ENCODE measurements around the gene MBOAT1. TPM values are rescaled to one million over a fixed set of nuclear protein-coding genes. Genes with fewer than 3 reads are reported as not detected.

Gene MBOAT1
- total RNA-seq, 1 donor from 2014 or later, result 0.72 TPM

GRCh38 chr6:20105838-20106237 lies 106.4 kb downstream of the MBOAT1 start:
- no peak for DNase-seq (ENCODE audit: low spot score)

DNA sequence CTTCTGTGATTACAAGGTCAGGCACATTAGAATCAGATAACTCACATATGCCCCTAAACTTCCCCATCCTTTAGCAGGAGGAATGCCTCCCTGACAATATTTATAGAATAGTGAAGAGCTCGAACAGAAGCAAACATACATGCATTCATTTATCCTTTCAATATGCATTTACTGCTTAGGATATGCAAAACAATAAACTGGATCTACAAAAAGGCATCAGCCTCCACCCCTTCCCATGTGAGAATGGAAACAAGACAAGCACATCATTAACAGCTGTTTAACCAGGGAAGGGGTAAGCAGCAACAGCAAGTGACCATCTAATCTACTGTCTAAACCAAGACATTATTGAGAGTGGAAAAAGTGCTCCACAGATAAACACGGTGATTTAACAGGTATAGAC lies 107.6 kb downstream of the MBOAT1 start:
- no peak for DNase-seq (ENCODE audit: low spot score)

DNA sequence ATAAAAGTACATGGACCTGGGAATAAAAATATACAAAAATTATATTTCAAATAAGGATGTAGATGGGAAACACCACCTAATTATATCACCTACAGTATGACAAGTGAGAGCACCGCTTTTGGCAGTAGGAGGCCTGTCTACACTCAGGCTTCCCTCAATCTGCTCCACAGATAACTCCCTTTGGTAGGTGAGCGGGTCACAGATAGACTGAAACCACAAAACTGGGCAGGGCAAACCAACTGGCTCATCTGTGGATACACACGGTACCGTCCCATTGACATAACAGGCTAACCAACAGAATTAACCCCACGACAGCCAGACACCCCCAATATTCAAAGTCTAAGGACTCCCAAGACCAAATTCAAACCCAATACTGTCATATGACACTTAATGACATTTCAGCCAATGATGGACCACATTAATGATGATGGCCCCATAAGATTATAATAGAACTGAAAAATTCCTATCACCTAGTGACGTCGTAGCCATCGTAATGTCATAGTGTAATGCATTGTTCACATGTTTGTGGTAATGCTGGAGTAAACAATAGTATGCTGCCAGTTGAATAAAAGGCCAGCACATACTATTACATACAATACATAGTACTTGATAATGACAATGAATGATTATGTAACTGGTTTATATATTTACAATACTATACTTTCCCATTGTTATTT lies 109.7 kb downstream of the MBOAT1 start:
- DNase-seq (ENCODE audit: low spot score), result no peak

DNA sequence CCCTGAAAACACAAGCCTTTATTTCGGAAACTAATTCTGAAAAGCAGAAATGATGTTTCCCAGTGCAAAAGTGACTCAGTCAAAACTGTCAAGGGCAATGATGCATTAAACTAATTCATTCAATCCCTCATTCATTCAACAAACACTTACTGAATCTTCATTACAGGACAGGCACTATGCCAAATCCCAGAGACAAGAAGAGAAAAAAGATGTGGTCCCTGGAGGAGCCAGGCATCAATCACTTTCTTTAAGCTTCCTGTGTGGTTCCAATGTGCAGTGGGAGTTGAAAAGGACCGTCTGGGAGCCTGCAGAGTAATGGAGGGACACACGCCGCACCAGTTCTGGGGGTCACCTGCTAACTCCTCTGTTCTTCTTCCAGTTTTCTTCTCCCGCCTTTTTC lies 113.1 kb downstream of the MBOAT1 start:
- no peak for DNase-seq (ENCODE audit: low spot score)

- no peak for DNase-seq (ENCODE audit: low spot score)
Observed at GRCh38 chr6:20098267-20098876, 113.9 kb downstream of the MBOAT1 start.

DNA sequence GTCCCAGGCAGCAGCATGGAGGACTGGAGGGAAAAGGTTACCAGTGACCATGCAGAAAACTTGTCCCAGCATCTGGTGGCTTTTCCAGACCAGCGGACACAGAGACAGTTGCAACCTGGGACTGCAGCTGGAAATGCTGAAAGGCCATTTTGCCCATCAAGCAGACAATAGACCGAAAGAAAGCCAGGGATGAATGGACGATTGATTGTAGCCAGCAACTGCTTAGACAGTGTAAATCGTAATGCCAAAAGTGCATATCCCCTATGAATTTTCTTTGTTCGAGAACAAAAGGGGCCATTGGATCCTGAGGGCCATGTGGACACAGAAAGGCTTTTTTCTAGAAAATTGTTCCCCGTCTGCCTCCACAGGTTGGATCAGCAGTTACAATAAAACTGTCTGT lies 115.7 kb downstream of the MBOAT1 start:
- no peak for DNase-seq (ENCODE audit: low spot score)

GRCh38 chr6:20095436-20095835 lies 116.8 kb downstream of the MBOAT1 start:
- DNase-seq (ENCODE audit: low spot score), result no peak

DNA sequence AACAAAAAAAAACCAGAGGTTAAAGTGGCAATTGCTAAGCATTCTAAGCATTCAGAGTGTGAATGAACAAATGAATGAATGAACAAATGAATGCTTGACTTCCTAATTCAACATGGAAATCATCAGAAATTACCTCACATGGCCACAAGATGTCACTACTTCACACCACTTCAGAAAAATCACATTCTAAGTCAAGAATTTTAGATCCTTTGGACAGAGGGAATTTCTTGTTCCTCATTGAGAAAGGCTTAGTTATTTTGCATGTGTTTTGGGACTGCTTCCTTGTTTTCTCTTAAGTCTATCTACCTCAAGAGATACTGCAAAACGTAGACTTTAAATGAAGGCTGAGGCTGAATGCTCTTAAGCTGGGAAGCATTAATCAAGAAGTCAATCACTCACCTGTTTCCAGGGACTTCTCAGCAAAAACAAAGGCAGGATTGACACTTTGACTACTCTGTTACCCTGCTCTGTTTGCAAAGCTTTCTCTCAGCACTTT lies 120.2 kb downstream of the MBOAT1 start:
- DNase-seq (ENCODE audit: low spot score), result peak; percentile 55

DNA sequence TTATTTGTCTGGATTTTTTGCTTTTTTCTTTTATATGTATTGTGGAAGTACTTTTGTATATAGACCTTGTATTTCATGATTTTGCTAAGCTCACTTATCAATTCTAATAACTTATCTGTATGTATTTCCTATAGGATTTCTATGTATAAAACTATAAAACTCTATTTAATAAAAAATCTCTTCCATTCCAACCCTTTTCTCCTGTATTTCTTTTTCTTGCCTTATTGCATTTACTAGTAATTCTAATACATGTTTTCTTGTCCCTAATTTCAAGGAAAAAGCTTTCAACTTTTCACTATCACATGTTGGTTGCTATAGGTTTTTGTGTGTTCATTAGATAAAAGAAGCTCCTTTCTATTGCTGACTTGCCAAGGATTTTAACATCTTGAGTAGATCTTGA lies 125.3 kb downstream of the MBOAT1 start:
- no peak for DNase-seq (ENCODE audit: low spot score)

DNA sequence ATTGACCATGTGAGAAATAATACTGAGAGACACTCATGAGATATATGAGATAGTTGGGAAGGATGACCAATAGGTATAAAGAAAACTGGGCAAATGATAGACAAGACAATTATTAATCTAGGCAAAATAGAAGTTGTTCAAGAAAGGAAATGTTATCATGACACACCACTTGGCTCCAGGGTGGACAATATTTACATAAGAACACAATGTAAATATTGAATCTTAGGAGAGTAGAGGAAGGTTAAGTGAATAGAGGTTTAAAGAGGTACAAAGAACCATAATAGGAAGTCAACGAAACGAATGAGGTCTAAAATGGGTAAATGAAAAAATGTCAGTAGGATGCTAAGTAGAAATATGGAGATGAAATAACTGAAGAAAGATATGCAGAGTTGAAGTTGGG lies 126.5 kb downstream of the MBOAT1 start:
- no peak for DNase-seq (ENCODE audit: low spot score)

GRCh38 chr6:20084411-20084810 lies 127.9 kb downstream of the MBOAT1 start:
- DNase-seq (ENCODE audit: low spot score), result peak; percentile 5

DNA sequence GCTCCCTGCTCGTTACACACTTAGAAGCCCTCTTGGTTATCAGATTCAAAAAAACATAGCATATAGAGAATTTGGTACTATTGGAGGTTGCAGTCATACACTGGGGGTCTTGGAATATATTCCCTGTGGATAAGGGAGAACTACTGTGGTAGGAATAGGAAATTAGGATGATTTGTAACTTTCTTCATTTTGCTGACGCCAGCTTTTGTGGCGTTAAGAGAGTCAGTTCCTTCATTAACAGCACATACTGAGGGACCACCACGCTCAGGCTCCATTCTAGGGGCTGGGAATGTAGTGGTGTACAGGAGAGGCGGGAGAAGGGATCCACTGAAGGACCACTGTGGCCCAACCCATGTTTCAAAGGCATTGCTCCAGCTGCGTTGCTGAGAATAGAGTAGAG lies 140.3 kb downstream of the MBOAT1 start:
- DNase-seq (ENCODE audit: low spot score), result no peak

DNA sequence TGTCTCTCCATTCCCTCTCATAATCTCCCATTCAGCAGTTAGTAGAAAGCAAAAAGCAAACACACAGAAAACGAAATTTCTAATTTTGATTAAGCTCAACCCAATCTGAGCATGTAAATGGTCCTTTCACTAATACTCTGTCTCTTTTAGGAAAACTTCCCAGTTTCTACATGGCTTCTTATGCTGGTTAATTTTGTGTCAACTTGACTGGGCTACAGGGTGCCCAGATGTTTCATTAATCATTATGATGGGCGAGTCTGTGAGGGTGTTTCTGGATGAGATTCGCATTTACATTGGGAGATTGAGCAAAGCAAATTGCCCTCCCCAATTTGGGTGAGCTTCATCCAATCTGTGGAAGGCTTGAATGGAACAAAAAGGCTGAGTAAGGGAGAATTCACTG lies 142.2 kb downstream of the MBOAT1 start:
- no peak for DNase-seq (ENCODE audit: low spot score)

DNA sequence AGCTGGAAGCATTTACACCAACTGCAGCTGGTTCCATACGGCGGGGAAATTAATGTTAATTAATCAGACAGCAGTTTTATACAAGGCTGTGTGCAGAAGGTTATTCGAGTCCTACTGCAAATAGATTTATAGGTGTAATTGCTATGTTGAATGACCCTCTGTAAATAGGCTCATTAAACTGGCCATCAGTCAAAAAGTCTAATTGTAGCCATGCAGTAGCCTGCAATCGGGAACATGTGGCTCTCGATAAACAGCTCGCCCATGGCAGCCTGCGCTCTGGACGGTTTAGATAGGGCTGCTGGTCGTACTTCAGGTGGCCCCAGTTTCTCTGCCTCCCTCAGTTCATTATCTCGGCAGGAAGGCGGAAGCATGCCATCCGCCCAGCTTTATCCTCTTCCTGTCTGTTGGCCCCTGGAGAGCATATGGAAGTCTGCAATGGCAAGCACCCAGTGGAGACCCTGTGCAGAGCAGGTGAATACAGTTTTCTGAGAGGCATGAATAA lies 143.2 kb downstream of the MBOAT1 start:
- DNase-seq (ENCODE audit: low spot score), result no peak

DNA sequence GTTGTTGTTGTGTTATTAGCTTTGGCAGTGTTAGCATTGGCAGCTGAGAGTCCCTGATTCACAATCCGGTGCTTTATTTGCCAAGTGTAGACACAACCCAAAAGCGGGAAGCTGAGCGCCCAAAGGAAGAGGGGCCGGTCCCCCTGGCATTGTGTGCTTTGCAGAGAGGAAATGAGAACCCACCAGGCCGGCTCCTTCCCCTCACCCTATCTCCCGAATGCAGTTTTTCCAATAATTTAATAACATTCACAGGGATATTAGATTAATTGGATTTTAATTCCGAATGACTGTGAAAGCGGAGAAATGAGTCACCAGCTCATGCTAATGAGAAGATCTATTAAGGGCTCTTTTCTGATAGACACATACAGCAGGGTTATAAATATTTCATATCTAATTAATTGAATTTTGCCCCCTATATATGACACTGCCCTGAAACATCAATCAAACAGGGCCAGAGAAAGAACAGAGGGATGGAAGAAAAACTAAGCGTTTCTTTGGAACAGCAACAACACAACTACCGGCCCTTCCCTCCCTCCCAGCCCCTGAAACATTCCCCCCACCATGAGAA lies 143.8 kb downstream of the MBOAT1 start:
- no peak for DNase-seq (ENCODE audit: low spot score)

- no peak for DNase-seq (ENCODE audit: low spot score)
Observed at GRCh38 chr6:20061952-20062351, 150.3 kb downstream of the MBOAT1 start.

DNA sequence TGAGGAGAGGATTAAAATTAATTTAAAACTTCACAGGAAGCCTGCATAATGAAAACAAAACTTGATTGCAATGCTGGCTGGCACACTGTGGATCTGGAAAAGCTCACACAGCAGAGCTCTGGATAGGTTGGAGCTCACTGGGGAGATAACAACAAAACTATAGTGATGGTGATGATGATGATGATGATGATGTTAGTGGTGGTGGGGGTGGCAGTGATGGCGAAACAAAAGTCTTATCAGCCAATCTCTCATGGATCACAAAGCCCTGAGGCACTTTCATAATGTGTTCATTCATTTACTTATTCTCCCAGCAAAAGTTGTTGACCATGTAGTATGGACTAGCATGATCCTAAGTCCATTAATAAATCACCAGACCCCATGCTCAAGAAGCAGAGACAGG lies 152.0 kb downstream of the MBOAT1 start:
- no peak for DNase-seq (ENCODE audit: low spot score)

GRCh38 chr6:20058912-20059311 lies 153.4 kb downstream of the MBOAT1 start:
- no peak for DNase-seq (ENCODE audit: low spot score)

- DNase-seq (ENCODE audit: low spot score), result no peak
Observed at GRCh38 chr6:20058121-20058905, 154.0 kb downstream of the MBOAT1 start.

DNA sequence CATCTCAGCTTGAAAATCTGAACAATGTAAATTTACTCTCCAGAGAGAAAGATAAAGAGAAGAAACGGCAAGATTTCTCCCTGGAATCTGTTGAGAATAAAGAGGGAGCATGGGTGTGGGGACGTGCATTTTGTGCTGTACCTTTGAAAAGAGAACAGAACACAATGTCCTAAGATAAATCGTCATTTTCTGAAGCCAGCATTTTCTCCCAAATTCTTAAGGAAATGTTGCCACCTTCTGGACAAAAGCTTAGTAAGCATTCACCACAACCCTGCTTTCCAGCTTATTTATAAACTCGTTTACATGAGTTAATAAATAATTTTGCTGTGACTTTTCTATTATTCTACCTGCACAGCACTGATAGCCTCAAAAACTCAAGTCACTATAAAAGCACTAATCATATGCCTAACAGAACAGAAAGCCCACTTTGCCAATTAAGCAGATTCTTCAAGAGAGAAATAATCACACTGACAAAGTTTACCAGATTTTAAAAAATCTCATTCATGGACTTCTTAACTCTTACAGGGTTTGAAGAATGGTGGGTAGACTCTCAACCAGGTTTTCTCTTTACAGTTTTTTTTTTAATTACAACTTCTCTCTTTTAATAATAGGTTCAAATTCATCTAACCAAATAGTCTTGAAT lies 155.8 kb downstream of the MBOAT1 start:
- DNase-seq (ENCODE audit: low spot score), result peak; percentile 68

DNA sequence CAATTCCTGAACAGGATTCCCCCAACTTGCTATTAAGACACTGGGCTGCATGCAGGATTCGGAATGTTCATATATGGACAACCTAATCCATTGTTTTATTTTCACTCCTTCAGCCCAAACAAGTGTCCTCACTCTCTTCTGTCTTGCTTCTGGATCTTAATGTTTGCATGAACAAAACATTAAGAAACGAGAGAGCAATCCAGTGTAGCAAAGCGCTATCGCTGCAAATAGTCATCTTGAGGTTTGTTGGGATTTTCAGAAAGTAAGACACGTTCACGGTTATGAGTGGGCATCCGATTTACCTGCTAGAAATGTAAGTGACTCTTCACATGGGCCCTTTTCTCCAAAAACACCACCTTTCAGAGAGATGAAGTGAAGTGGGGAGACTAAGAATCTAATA lies 156.4 kb downstream of the MBOAT1 start:
- no peak for DNase-seq (ENCODE audit: low spot score)

Data from umbilical cord (tissue), 2 donors.